Measurements from ENCODE around the gene MRPS10.
A peak's percentile ranks its signal among the peaks of the same experiment; 100 is the strongest.
"Not testable (repeated sequence)": the region's sequence is repeated elsewhere in the genome, so short reads cannot be mapped to it uniquely, and the experiment has no call there.

Gene MRPS10

GRCh38 chr6:42237857-42238256, 20.2 kb upstream of the MRPS10 start:
- no peak for DNase-seq (ENCODE audit: low spot score)

- DNase-seq (ENCODE audit: low spot score) = no peak
Measured at GRCh38 chr6:42236682-42237473, 19.2 kb upstream of the MRPS10 start.

- DNase-seq (ENCODE audit: low spot score) = no peak
Measured at GRCh38 chr6:42236030-42236429, 18.4 kb upstream of the MRPS10 start.

- DNase-seq (ENCODE audit: low spot score) = no peak
Measured at GRCh38 chr6:42232035-42232434, 14.4 kb upstream of the MRPS10 start.

GRCh38 chr6:42230345-42231321, 13.0 kb upstream of the MRPS10 start:
- peak; percentile 22 for DNase-seq (ENCODE audit: low spot score)

- DNase-seq (ENCODE audit: low spot score) = no peak
Measured at GRCh38 chr6:42229506-42230119, 12.0 kb upstream of the MRPS10 start.

GRCh38 chr6:42228305-42228704, 10.6 kb upstream of the MRPS10 start:
- no peak for DNase-seq (ENCODE audit: low spot score)

GRCh38 chr6:42227173-42227850, 9.7 kb upstream of the MRPS10 start:
- DNase-seq (ENCODE audit: low spot score) = no peak

- DNase-seq (ENCODE audit: low spot score) = peak; percentile 27
Measured at GRCh38 chr6:42226645-42227143, 9.0 kb upstream of the MRPS10 start.

GRCh38 chr6:42226161-42226611, 8.5 kb upstream of the MRPS10 start:
- peak; percentile 47 for DNase-seq (ENCODE audit: low spot score)

- no peak for DNase-seq (ENCODE audit: low spot score)
Measured at GRCh38 chr6:42225419-42225818, 7.8 kb upstream of the MRPS10 start.

- DNase-seq (ENCODE audit: low spot score) = no peak
Measured at GRCh38 chr6:42225029-42225339, 7.3 kb upstream of the MRPS10 start.

GRCh38 chr6:42224222-42225028, 6.8 kb upstream of the MRPS10 start:
- DNase-seq (ENCODE audit: low spot score) = peak; percentile 46

GRCh38 chr6:42222448-42222847, 4.8 kb upstream of the MRPS10 start:
- no peak for DNase-seq (ENCODE audit: low spot score)

- DNase-seq (ENCODE audit: low spot score) = no peak
Measured at GRCh38 chr6:42221546-42221945, 3.9 kb upstream of the MRPS10 start.

GRCh38 chr6:42220807-42221206, 3.1 kb upstream of the MRPS10 start:
- no peak for DNase-seq (ENCODE audit: low spot score)

- DNase-seq (ENCODE audit: low spot score) = no peak
Measured at GRCh38 chr6:42217157-42217518, 523 bp downstream of the MRPS10 start.

- not testable (repeated sequence) for DNase-seq (ENCODE audit: low spot score)
Measured at GRCh38 chr6:42216495-42216894, 1.2 kb downstream of the MRPS10 start.

- DNase-seq (ENCODE audit: low spot score) = no peak
Measured at GRCh38 chr6:42212442-42212841, 5.2 kb downstream of the MRPS10 start.

- no peak for DNase-seq (ENCODE audit: low spot score)
Measured at GRCh38 chr6:42211726-42212125, 5.9 kb downstream of the MRPS10 start.

- DNase-seq (ENCODE audit: low spot score) = no peak
Measured at GRCh38 chr6:42210551-42210950, 7.1 kb downstream of the MRPS10 start.

Measured in AG20443 (cell line).